C4-2B (cell line): ENCODE measurements around the gene ZNF213.

Experiments
- CTCF ChIP-seq: fragments of 450-650 bp; conservative IDR thresholded peaks from 2 replicates; pipeline ENCODE4 v1.5.1; 2017; ENCODE audit warnings: mild to moderate bottlenecking
- ZFX ChIP-seq: fragments of 450-650 bp; IDR thresholded peaks from 2 replicates; pipeline ENCODE4 v1.6.1; 2017

GRCh38 chr16:3119701-3120408 lies 15.0 kb upstream of the ZNF213 start:
- TF ChIP-seq CTCF (no peak), ZFX (no peak)
